NB4 (cell line): ENCODE data around the gene MATK.

Source experiments
- DNase-seq: peaks from one replicate; pipeline ENCODE4 v3.0.0; 2010; ENCODE audit warnings: low read depth
- H3K4me3 ChIP-seq: one replicate; pipeline ENCODE4 v1.5.1; 2011; ENCODE audit warnings: mild to moderate bottlenecking, low read depth, low read length, moderate library complexity
- CTCF ChIP-seq: IDR thresholded peaks from one replicate; pipeline ENCODE4 v1.5.1; 2012; ENCODE audit warnings: low read depth, low read length
- MYC ChIP-seq: IDR thresholded peaks from 2 replicates; pipeline ENCODE4 v1.6.1; 2011; ENCODE audit warnings: low read depth, low read length
- POLR2A ChIP-seq: IDR thresholded peaks from 2 replicates; pipeline ENCODE4 v1.6.1; 2011; ENCODE audit warnings: mild to moderate bottlenecking; ENCODE audit not compliant: insufficient read length; ENCODE audit errors: extremely low read depth
- TF ChIP-seq, protein P1 (sequence below): IDR thresholded peaks from 2 replicates; pipeline ENCODE4 v1.6.1; 2011; ENCODE audit warnings: low read depth, low read length

The MATK gene

GRCh38 chr19:3778104-3778867 lies 7.9 kb downstream of the MATK start:
- TF ChIP-seq POLR2A (no peak), CTCF (no peak), MYC (no peak)
- TF ChIP-seq, protein P1, sequence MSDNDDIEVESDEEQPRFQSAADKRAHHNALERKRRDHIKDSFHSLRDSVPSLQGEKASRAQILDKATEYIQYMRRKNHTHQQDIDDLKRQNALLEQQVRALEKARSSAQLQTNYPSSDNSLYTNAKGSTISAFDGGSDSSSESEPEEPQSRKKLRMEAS, result no peak
- DNase-seq, result no peak

GRCh38 chr19:3776479-3777040 lies 9.6 kb downstream of the MATK start:
- TF ChIP-seq CTCF, result no peak
- TF ChIP-seq MYC, result no peak
- TF ChIP-seq POLR2A, result no peak
- TF ChIP-seq, protein P1, result no peak
- no peak overlapping the region for H3K4me3 ChIP-seq
- DNase-seq, result no peak

More at GRCh38 chr19:3778104-3778867, 7.9 kb downstream of the MATK start:
- H3K4me3 ChIP-seq, result no peak overlapping the region

- TF ChIP-seq, protein P1, result no peak
- no peak for TF ChIP-seq POLR2A
- no peak for TF ChIP-seq MYC
- no peak for TF ChIP-seq CTCF
- no peak overlapping the region for H3K4me3 ChIP-seq
- no peak for DNase-seq
Observed at GRCh38 chr19:3775831-3776230, 10.3 kb downstream of the MATK start.

DNA sequence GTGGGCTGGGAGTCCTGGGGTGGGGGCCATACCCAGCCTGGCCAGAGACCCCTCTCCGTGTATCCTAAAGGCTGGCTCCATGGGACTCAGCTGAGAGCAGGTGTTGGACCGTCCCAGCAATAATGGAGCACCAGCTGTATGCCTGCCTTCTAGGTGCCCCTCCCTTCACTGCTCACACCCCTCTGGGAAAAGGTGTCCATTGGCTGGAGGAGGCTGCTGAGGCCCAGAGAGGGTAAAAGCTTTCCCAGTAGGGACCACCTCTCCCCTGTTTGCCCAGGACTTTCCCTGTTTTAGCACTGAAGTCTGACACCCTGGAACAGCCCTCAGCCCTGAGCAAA lies 10.8 kb downstream of the MATK start:
- TF ChIP-seq, protein P1, result no peak
- TF ChIP-seq POLR2A (no peak), MYC (no peak), CTCF (no peak)
- no peak for DNase-seq
- H3K4me3 ChIP-seq, result no peak overlapping the region

DNA sequence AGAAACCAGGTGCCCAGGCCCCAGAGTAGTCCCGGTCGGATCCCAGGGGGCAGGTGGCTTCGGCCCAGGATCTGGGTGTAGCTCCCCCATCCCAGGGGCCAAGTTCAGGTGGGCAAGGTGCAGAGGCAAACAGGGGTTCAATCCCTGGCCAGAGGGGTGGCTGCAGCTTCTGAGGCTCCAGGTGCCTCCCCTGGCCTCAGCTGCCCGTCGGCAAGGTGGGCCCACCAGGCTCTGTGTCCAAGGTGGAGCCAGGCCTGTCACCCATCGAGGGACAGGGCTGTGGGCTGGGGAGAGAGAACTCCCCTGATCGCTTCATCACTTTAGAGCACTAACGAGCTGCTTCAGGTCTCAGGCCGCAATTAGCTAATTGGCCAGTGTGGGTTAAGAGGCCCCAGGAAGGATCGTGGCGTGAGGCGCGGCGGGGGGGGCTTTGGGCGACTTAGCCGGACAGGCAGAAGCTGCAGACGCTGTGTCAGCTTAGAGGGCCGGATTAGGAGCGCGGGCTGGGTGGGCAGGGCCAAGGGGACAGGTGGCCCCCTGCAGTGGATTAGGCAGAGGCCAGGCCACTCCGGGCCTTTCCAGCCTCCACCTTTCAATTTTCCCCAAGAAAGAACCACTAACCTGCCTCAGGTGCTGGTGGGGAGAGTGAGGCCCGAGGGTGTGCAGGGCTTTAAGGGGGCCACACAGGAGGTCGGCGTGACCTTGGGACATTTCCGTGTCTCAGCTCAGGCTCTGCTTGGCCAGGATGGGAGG lies 11.4 kb downstream of the MATK start:
- H3K4me3 ChIP-seq, result no peak overlapping the region
- TF ChIP-seq, protein P1, result no peak
- TF ChIP-seq POLR2A (no peak), MYC (no peak), CTCF (no peak)
- no peak for DNase-seq
